GM12891 (cell line): Measurements from ENCODE around the gene SEMA4A.

Source experiments
- POLR2A ChIP-seq: IDR thresholded peaks from 2 replicates; pipeline ENCODE4 v1.6.1; 2011; ENCODE audit warnings: low read depth, low read length, control low read depth
- POLR2AphosphoS5 ChIP-seq: IDR thresholded peaks from 2 replicates; pipeline ENCODE4 v1.6.1; 2011; ENCODE audit warnings: low read depth, low read length, control low read depth
- SPI1 ChIP-seq: IDR thresholded peaks from 2 replicates; pipeline ENCODE4 v1.6.1; 2011; ENCODE audit warnings: low read depth, low read length, control low read depth
- TAF1 ChIP-seq: IDR thresholded peaks from 2 replicates; pipeline ENCODE4 v1.6.1; 2011; ENCODE audit warnings: low read depth, low read length, control low read depth

DNA sequence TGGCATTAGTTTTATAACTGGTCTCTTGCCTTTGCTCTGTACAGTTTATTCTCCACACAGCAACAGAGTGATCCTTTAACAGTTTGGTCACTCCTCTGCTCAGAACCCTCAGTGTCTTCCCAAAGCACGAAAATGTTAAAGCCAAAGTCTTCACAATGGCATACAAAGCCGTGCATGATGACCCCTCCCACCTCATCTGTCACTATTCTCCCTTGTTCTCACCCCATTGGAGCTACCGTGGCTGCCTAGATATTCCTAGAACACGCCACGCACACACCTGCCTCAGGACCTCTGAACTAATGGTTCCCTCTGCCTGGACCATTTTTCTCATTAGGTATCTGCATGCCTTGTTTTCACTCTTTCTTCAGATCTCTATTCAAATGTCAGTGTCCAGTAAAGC lies 8.6 kb upstream of the SEMA4A start:
- TF ChIP-seq POLR2A (no peak), POLR2AphosphoS5 (no peak), SPI1 (no peak), TAF1 (no peak)
